GM12865 (cell line): ENCODE results near the gene PPP3CA.
A peak's percentile ranks its signal among the peaks of the same experiment; 100 is the strongest.
"Not testable (repeated sequence)": the region's sequence is repeated elsewhere in the genome, so short reads cannot be mapped to it uniquely, and the experiment has no call there.

ENCODE experiments used
- DNase-seq: peaks from one replicate; pipeline ENCODE4 v3.0.0; 2010; ENCODE audit warnings: low read depth
- H3K4me3 ChIP-seq: 2 replicates; pipeline ENCODE4 v1.5.1; 2011; ENCODE audit warnings: mild to moderate bottlenecking, low read depth, low read length, control low read depth
- CTCF ChIP-seq: IDR thresholded peaks from 2 replicates; pipeline ENCODE4 v1.5.1; 2011; ENCODE audit warnings: low read length, control low read depth, low read depth, inconsistent platforms; ENCODE audit not compliant: insufficient read depth; ENCODE audit errors: missing control alignments

PPP3CA gene

GRCh38 chr4:101135371-101136010, 211.8 kb downstream of the PPP3CA start:
- TF ChIP-seq CTCF, result no peak

GRCh38 chr4:101131058-101131457, 216.3 kb downstream of the PPP3CA start:
- H3K4me3 ChIP-seq, DNase-seq: not testable (repeated sequence)

More at GRCh38 chr4:101135371-101136010, 211.8 kb downstream of the PPP3CA start:
- peak overlapping the region; percentile 25 for H3K4me3 ChIP-seq
- DNase-seq, result no peak

- not testable (repeated sequence) for H3K4me3 ChIP-seq
- peak; percentile 17 for DNase-seq
These were observed 218.4 kb downstream of the PPP3CA start for GRCh38 chr4:101128898-101129297.

GRCh38 chr4:101128473-101128872, 218.9 kb downstream of the PPP3CA start:
- no peak overlapping the region for H3K4me3 ChIP-seq
- no peak for TF ChIP-seq CTCF
- no peak for DNase-seq

GRCh38 chr4:101127176-101127790, 220.0 kb downstream of the PPP3CA start:
- no peak for TF ChIP-seq CTCF
- H3K4me3 ChIP-seq, result no peak overlapping the region
- DNase-seq, result no peak

GRCh38 chr4:101126059-101126458, 221.3 kb downstream of the PPP3CA start:
- no peak for TF ChIP-seq CTCF
- no peak overlapping the region for H3K4me3 ChIP-seq

GRCh38 chr4:101125045-101125942, 222.0 kb downstream of the PPP3CA start:
- no peak for TF ChIP-seq CTCF
- no peak for DNase-seq
- no peak overlapping the region for H3K4me3 ChIP-seq

More at GRCh38 chr4:101126059-101126458, 221.3 kb downstream of the PPP3CA start:
- DNase-seq, result no peak
